Choroid plexus epithelial cell (primary cell): Measurements from ENCODE around the gene HNRNPUL2.

Experiments
- DNase-seq: peaks from one replicate; pipeline ENCODE4 v3.0.0-alpha.2; 2010; ENCODE audit warnings: low read depth
- H3K4me3 ChIP-seq: 2 replicates; pipeline ENCODE4 v1.5.1; 2011; ENCODE audit warnings: low read depth, mild to moderate bottlenecking, control low read depth, low read length, moderate library complexity
- TF ChIP-seq, protein P1 (sequence below): conservative IDR thresholded peaks from 2 replicates; pipeline ENCODE4 v1.5.1; 2011; ENCODE audit warnings: low read depth, mild to moderate bottlenecking, control low read depth, inconsistent platforms, low read length, moderate library complexity

HNRNPUL2 gene

DNA sequence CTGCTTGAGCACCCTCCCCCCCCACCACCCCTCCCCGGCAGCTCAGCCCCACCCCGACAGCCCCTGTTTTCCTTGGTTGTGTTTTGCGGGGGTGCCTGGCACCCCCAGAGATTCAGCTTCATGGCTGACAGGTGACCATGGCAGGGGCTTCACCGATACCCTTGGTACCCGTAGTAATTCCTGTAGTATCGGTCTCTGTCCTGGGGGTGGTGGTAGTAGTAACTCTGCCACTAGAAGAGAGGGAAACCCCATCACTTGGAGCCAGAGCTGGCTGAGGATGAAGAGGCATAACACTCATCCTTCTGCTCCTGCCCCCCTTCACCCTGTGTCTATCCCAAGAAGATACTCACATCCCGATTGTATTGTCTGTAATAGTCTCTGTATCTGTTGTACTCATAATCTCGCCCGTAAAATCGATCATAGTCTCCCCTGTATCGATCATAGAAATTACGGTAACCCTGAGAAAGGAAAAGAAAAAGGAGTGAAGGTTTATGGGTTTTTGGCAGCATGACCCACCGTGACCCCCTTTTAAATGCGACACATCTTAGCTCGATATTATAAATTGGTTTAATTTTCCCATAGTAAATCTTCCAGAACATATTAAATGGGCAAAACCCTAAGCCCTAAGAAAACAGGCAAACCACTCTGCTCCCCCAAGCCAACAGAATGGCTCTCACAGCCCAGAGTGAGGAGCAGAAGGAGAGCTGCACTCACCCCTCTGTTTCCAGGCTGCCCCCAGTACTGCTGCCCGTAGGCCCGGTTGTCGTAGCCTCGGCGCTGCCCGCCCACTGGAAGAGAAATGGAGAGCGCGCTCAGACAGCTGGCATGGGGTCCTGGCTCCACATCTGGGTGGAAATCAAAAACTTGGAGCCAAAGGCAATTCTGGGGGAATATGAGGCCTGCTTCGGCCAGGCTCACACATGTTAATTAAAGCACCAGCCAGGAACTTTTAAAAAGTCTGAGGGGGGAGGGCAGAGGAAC, 11.8 kb downstream of the HNRNPUL2 start:
- no peak overlapping the region for H3K4me3 ChIP-seq
- no peak for DNase-seq
- TF ChIP-seq, protein P1, sequence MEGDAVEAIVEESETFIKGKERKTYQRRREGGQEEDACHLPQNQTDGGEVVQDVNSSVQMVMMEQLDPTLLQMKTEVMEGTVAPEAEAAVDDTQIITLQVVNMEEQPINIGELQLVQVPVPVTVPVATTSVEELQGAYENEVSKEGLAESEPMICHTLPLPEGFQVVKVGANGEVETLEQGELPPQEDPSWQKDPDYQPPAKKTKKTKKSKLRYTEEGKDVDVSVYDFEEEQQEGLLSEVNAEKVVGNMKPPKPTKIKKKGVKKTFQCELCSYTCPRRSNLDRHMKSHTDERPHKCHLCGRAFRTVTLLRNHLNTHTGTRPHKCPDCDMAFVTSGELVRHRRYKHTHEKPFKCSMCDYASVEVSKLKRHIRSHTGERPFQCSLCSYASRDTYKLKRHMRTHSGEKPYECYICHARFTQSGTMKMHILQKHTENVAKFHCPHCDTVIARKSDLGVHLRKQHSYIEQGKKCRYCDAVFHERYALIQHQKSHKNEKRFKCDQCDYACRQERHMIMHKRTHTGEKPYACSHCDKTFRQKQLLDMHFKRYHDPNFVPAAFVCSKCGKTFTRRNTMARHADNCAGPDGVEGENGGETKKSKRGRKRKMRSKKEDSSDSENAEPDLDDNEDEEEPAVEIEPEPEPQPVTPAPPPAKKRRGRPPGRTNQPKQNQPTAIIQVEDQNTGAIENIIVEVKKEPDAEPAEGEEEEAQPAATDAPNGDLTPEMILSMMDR = no peak

DNA sequence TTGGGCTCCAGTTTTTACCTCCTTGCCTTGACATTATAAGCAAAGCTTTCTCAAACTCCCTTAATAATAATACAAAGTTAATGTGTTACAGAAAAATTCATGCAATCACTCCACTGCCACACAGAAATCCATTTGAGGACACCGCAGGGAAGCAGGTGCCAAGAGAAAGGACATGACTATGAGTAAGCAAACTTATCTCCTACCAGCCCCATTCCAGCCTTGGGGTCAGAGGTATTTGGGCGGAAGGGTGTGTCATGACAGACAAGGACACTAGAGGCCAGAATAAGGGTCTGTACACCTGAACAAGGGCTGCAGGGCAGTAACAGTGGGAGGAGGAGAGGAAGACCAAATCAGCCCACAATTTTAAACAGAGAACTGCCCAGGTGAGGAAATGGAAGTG, 13.9 kb downstream of the HNRNPUL2 start:
- no peak overlapping the region for H3K4me3 ChIP-seq
- DNase-seq = no peak
- TF ChIP-seq, protein P1 = no peak

DNA sequence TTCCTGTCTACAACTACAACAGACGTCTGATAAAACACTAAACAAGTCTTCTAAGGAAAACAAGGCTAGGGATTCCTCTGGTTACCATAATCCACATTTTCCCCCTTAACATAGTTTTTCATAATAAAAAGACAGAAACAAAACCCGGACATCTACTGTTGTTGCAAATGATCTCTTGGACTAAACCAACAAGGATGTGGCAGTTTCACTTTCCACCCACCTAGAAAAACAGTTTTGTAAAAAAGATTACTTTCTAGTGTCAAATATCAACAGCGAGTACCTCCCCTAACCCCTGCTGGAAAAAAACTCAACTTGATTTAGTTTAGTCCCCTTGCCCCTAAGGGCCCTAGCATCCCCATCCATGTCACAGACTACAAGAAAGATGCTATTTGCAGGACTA, 14.4 kb downstream of the HNRNPUL2 start:
- no peak for DNase-seq
- no peak overlapping the region for H3K4me3 ChIP-seq
- TF ChIP-seq, protein P1 = no peak

DNA sequence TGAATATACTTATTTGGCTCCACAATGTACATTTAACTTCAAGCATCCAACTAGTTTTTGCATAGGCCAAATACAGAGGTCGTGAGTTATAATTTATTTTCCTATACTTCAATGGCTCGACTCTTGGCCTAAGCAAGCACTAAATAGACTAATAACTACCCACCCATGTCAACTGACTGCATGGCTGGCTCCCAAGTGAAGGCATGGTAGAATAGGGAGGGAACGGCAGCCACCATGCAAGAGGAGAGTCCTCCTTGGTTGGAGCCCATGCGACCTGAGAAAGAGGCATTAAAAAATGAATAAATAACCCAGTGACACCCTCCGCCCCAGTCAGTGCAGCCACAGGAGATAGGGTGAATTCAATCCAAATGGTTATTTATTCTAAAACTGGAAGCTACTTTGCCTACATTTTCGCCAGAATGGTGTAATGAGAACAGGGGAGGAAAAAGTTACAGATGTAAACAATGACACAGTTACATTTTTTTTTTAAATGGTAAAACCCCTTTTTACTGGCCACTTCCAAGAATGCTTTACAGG, 14.9 kb downstream of the HNRNPUL2 start:
- no peak for DNase-seq
- no peak overlapping the region for H3K4me3 ChIP-seq

DNA sequence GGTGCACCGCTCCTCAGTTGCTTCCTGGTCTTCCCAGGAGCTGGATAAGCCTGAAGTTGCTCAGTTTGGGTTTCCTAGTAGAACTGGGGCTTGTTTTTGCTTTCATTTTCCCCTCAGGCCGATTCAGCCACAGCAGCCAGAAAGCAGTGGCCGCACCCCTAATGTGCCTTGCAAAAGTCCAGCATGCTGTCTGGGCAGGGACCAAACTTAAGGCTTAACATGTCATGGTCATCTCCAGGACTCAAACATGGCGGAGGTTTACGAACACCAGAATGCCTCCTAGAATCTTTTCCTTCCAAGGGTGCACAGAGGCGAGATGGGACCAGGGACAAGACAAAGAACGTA, 17.3 kb downstream of the HNRNPUL2 start:
- TF ChIP-seq, protein P1 = no peak
- H3K4me3 ChIP-seq = peak overlapping the region; percentile 68
- DNase-seq = peak; percentile 62

More for the DNA sequence above, 14.9 kb downstream of the HNRNPUL2 start:
- TF ChIP-seq, protein P1 = no peak

DNA sequence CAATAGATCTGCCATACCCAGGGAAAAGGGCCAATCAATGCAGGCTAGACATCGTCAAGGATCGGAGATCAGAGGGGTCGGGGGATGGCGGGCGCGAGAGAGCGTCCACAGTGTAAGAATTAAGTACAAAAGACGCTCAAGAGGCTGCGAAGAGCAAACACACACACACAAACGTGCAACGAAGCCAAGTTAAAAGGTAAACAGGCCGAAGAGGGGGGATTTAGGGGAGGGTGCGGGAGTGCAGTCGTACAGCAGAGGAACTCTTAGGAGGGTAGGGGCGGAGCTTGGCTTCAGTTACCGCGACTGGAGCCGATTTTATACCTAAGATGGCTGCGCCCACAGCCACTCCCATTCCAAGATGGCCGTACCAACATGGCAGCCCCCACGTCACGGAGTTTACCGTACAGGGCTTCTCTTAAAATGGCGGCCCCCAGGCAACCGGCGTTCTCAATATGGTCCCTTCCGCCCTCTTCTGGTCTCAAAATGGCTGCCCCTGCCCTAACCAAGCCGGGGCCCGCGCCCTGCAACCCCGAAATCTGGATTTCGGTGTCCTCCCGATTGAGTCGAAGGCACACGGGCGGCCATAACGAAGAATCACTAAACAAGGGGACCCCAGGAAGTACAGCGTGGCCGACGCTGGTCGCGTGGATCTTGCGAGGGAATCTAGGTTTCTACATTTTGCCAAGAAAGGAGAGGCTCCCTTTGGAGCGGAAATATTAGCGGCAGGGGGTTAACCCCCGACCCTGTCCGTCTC, 17.8 kb downstream of the HNRNPUL2 start:
- TF ChIP-seq, protein P1 = no peak
- peak; percentile 99 for DNase-seq
- peak overlapping the region; percentile 68 for H3K4me3 ChIP-seq
